Cerebellar cortex (tissue), 1 donor: ENCODE measurements around the gene NEK6.

Experiments
- DNase-seq: peaks from one replicate; pipeline ENCODE4 v3.0.0-alpha.2; 2015; ENCODE audit warnings: low spot score

The NEK6 gene

GRCh38 chr9:124373851-124374250 is 116.1 kb downstream of the NEK6 start:
- no peak for DNase-seq

GRCh38 chr9:124375726-124376125 is 118.0 kb downstream of the NEK6 start:
- no peak for DNase-seq

- DNase-seq: no peak
These were observed 118.6 kb downstream of the NEK6 start for GRCh38 chr9:124376329-124376728.

- DNase-seq: no peak
These were observed 120.0 kb downstream of the NEK6 start for GRCh38 chr9:124377551-124378406.

GRCh38 chr9:124381170-124381945 is 123.6 kb downstream of the NEK6 start:
- DNase-seq: no peak

- DNase-seq: no peak
These were observed 126.5 kb downstream of the NEK6 start for GRCh38 chr9:124384210-124384609.

- DNase-seq: no peak
These were observed 127.1 kb downstream of the NEK6 start for GRCh38 chr9:124384846-124385245.

GRCh38 chr9:124385623-124386022 is 127.9 kb downstream of the NEK6 start:
- no peak for DNase-seq

GRCh38 chr9:124386201-124386600 is 128.5 kb downstream of the NEK6 start:
- DNase-seq: no peak

GRCh38 chr9:124388275-124389048 is 130.7 kb downstream of the NEK6 start:
- DNase-seq: no peak

GRCh38 chr9:124389146-124389939 is 131.6 kb downstream of the NEK6 start:
- DNase-seq: no peak

GRCh38 chr9:124390794-124391658 is 133.3 kb downstream of the NEK6 start:
- no peak for DNase-seq

GRCh38 chr9:124392254-124392870 is 134.6 kb downstream of the NEK6 start:
- no peak for DNase-seq

- peak; percentile 46 for DNase-seq
These were observed 135.2 kb downstream of the NEK6 start for GRCh38 chr9:124392871-124393460.

GRCh38 chr9:124394167-124394566 is 136.4 kb downstream of the NEK6 start:
- no peak for DNase-seq

GRCh38 chr9:124394596-124394995 is 136.8 kb downstream of the NEK6 start:
- DNase-seq: no peak

GRCh38 chr9:124395826-124396225 is 138.1 kb downstream of the NEK6 start:
- DNase-seq: no peak

- DNase-seq: no peak
These were observed 140.6 kb downstream of the NEK6 start for GRCh38 chr9:124398191-124398935.
